ENCODE results near the gene OR5H2. TPM values are rescaled to one million over a fixed set of nuclear protein-coding genes. Genes with fewer than 3 reads are reported as not detected.

OR5H2 gene
- total and polyA plus RNA-seq, 5 donors from 2014 or later: not detected

- Histone ChIP-seq H3K4me1 (ENCODE audit: control insufficient read depth, insufficient read depth, low read length, poor library complexity, severe bottlenecking) (no peaks in the 10 kb centered on the region), H3K9me3 (ENCODE audit: control insufficient read depth in 2 of 2, low read length in 2 of 2) (no peaks in the 10 kb centered on the region), H3K4me3 (ENCODE audit: low read depth, low read length) (no peak overlapping the region), H3K27me3 (ENCODE audit: control insufficient read depth, insufficient read depth, low read length) (no peaks in the 10 kb centered on the region), H3K27ac (ENCODE audit: insufficient read depth, low read length, poor library complexity, severe bottlenecking) (no peak overlapping the region), H3K36me3 (ENCODE audit: control insufficient read depth, insufficient read depth, low read length) (no peaks in the 10 kb centered on the region)
- ATAC-seq (ENCODE audit: low read depth in 2 of 2): no peak
- Mint-ChIP-seq H3K4me1 (no peaks in the 10 kb centered on the region), H3K36me3 (no peaks in the 10 kb centered on the region), H3K27ac (no peak overlapping the region), H3K4me3 (no peak overlapping the region), H3K27me3 (peaks cover 15% of the 10 kb centered on the region), H3K9me3 (peaks cover 0 to 5% (median 0%) of the 10 kb centered on the region in 7 donors)
- no peak for DNase-seq
These were observed 20.3 kb upstream of the OR5H2 start for GRCh38 chr3:98262046-98262445.

- H3K27ac Mint-ChIP-seq: no peak within 1 kb of the TSS
- no peak within 1 kb of the TSS for H3K27ac ChIP-seq (ENCODE audit: insufficient read depth, low read length, poor library complexity, severe bottlenecking)
- DNase-seq (no peak), ATAC-seq (ENCODE audit: low read depth in 2 of 2) (no peak)
- H3K4me1 ChIP-seq (ENCODE audit: control insufficient read depth, insufficient read depth, low read length, poor library complexity, severe bottlenecking): no peaks in the 10 kb centered on the region
- H3K4me1 Mint-ChIP-seq: no peaks in the 10 kb centered on the region
- peaks cover 0 to 8% (median 1%) of the 10 kb centered on the region in 7 donors for H3K9me3 Mint-ChIP-seq
- no peaks in the 10 kb centered on the region for H3K9me3 ChIP-seq (ENCODE audit: control insufficient read depth in 2 of 2, low read length in 2 of 2)
- H3K36me3 Mint-ChIP-seq: no peaks in the 10 kb centered on the region
- peaks cover 11% of the 10 kb centered on the region for H3K27me3 Mint-ChIP-seq
- H3K4me3 ChIP-seq (ENCODE audit: low read depth, low read length): no peak within 1 kb of the TSS
- H3K4me3 Mint-ChIP-seq: no peak within 1 kb of the TSS
- no peaks in the 10 kb centered on the region for H3K27me3 ChIP-seq (ENCODE audit: control insufficient read depth, insufficient read depth, low read length)
- H3K36me3 ChIP-seq (ENCODE audit: control insufficient read depth, insufficient read depth, low read length): no peaks in the 10 kb centered on the region
These were observed 18.4 kb upstream of the OR5H2 start, which contains the start of gene OR5H6 for GRCh38 chr3:98263944-98264343. TSS of gene OR5H6 (plus strand) at chr3:98264244. CDS start at chr3:98264333, 89 bp downstream.

- Mint-ChIP-seq H3K36me3 (peaks cover 6% of the 10 kb centered on the region), H3K9me3 (peaks cover 4 to 25% (median 7%) of the 10 kb centered on the region in 7 donors), H3K4me3 (no peak overlapping the region), H3K27me3 (peaks cover 22% of the 10 kb centered on the region), H3K27ac (no peak overlapping the region), H3K4me1 (no peaks in the 10 kb centered on the region)
- no peaks in the 10 kb centered on the region for H3K4me1 ChIP-seq (ENCODE audit: control insufficient read depth, insufficient read depth, low read length, poor library complexity, severe bottlenecking)
- no peak overlapping the region for H3K27ac ChIP-seq (ENCODE audit: insufficient read depth, low read length, poor library complexity, severe bottlenecking)
- no peak for ATAC-seq (ENCODE audit: low read depth in 2 of 2)
- no peaks in the 10 kb centered on the region for H3K36me3 ChIP-seq (ENCODE audit: control insufficient read depth, insufficient read depth, low read length)
- no peak for DNase-seq
- H3K9me3 ChIP-seq (ENCODE audit: control insufficient read depth in 2 of 2, low read length in 2 of 2): peaks cover 8 to 10% of the 10 kb centered on the region in 2 experiments
- H3K4me3 ChIP-seq (ENCODE audit: low read depth, low read length): no peak overlapping the region
- no peaks in the 10 kb centered on the region for H3K27me3 ChIP-seq (ENCODE audit: control insufficient read depth, insufficient read depth, low read length)
These were observed 12.5 kb upstream of the OR5H2 start for GRCh38 chr3:98269846-98270245.

- Mint-ChIP-seq H3K4me3 (no peak overlapping the region), H3K9me3 (peaks cover 4 to 25% (median 9%) of the 10 kb centered on the region in 7 donors), H3K27me3 (peaks cover 23% of the 10 kb centered on the region), H3K27ac (no peak overlapping the region), H3K36me3 (peaks cover 6% of the 10 kb centered on the region), H3K4me1 (no peaks in the 10 kb centered on the region)
- ATAC-seq (ENCODE audit: low read depth in 2 of 2) (no peak), DNase-seq (no peak)
- Histone ChIP-seq H3K4me1 (ENCODE audit: control insufficient read depth, insufficient read depth, low read length, poor library complexity, severe bottlenecking) (no peaks in the 10 kb centered on the region), H3K9me3 (ENCODE audit: control insufficient read depth in 2 of 2, low read length in 2 of 2) (peaks cover 8 to 10% of the 10 kb centered on the region in 2 experiments), H3K27me3 (ENCODE audit: control insufficient read depth, insufficient read depth, low read length) (no peaks in the 10 kb centered on the region), H3K36me3 (ENCODE audit: control insufficient read depth, insufficient read depth, low read length) (no peaks in the 10 kb centered on the region), H3K4me3 (ENCODE audit: low read depth, low read length) (no peak overlapping the region), H3K27ac (ENCODE audit: insufficient read depth, low read length, poor library complexity, severe bottlenecking) (no peak overlapping the region)
These were observed 10.2 kb upstream of the OR5H2 start for GRCh38 chr3:98272126-98272525.

GRCh38 chr3:98274914-98275313 lies 7.4 kb upstream of the OR5H2 start:
- no peak overlapping the region for H3K4me3 ChIP-seq (ENCODE audit: low read depth, low read length)
- DNase-seq (no peak), ATAC-seq (ENCODE audit: low read depth in 2 of 2) (no peak)
- peaks cover 6% of the 10 kb centered on the region in 2 experiments for H3K9me3 ChIP-seq (ENCODE audit: control insufficient read depth in 2 of 2, low read length in 2 of 2)
- no peak overlapping the region for H3K27ac ChIP-seq (ENCODE audit: insufficient read depth, low read length, poor library complexity, severe bottlenecking)
- peaks cover 29% of the 10 kb centered on the region for H3K27me3 Mint-ChIP-seq
- H3K4me3 Mint-ChIP-seq: no peak overlapping the region
- no peaks in the 10 kb centered on the region for H3K36me3 ChIP-seq (ENCODE audit: control insufficient read depth, insufficient read depth, low read length)
- peaks cover 0 to 10% (median 5%) of the 10 kb centered on the region in 7 donors for H3K9me3 Mint-ChIP-seq
- no peak overlapping the region for H3K27ac Mint-ChIP-seq
- H3K27me3 ChIP-seq (ENCODE audit: control insufficient read depth, insufficient read depth, low read length): no peaks in the 10 kb centered on the region
- H3K36me3 Mint-ChIP-seq: peaks cover 6% of the 10 kb centered on the region
- H3K4me1 Mint-ChIP-seq: peaks cover 0 to 2% (median 1%) of the 10 kb centered on the region in 4 donors
- H3K4me1 ChIP-seq (ENCODE audit: control insufficient read depth, insufficient read depth, low read length, poor library complexity, severe bottlenecking): no peaks in the 10 kb centered on the region

- Mint-ChIP-seq H3K27me3 (peaks cover 14% of the 10 kb centered on the region), H3K36me3 (no peaks in the 10 kb centered on the region), H3K27ac (no peak overlapping the region), H3K4me1 (no peaks in the 10 kb centered on the region), H3K4me3 (no peak overlapping the region), H3K9me3 (peaks cover 0 to 5% (median 2%) of the 10 kb centered on the region in 7 donors)
- no peak for DNase-seq
- Histone ChIP-seq H3K27ac (ENCODE audit: insufficient read depth, low read length, poor library complexity, severe bottlenecking) (no peak overlapping the region), H3K36me3 (ENCODE audit: control insufficient read depth, insufficient read depth, low read length) (no peaks in the 10 kb centered on the region), H3K4me3 (ENCODE audit: low read depth, low read length) (no peak overlapping the region), H3K9me3 (ENCODE audit: control insufficient read depth in 2 of 2, low read length in 2 of 2) (no peaks in the 10 kb centered on the region), H3K4me1 (ENCODE audit: control insufficient read depth, insufficient read depth, low read length, poor library complexity, severe bottlenecking) (no peaks in the 10 kb centered on the region), H3K27me3 (ENCODE audit: control insufficient read depth, insufficient read depth, low read length) (peaks cover 2% of the 10 kb centered on the region)
- no peak for ATAC-seq (ENCODE audit: low read depth in 2 of 2)
These were observed 8.6 kb downstream of the OR5H2 start for GRCh38 chr3:98290916-98291315.

GRCh38 chr3:98291332-98291957 lies 9.1 kb downstream of the OR5H2 start:
- peaks cover 14% of the 10 kb centered on the region for H3K27me3 Mint-ChIP-seq
- no peak overlapping the region for H3K27ac ChIP-seq (ENCODE audit: insufficient read depth, low read length, poor library complexity, severe bottlenecking)
- H3K4me1 ChIP-seq (ENCODE audit: control insufficient read depth, insufficient read depth, low read length, poor library complexity, severe bottlenecking): no peaks in the 10 kb centered on the region
- peaks cover 0 to 5% (median 2%) of the 10 kb centered on the region in 7 donors for H3K9me3 Mint-ChIP-seq
- H3K4me3 ChIP-seq (ENCODE audit: low read depth, low read length): no peak overlapping the region
- H3K4me1 Mint-ChIP-seq: no peaks in the 10 kb centered on the region
- no peaks in the 10 kb centered on the region for H3K36me3 Mint-ChIP-seq
- H3K4me3 Mint-ChIP-seq: no peak overlapping the region
- ATAC-seq (ENCODE audit: low read depth in 2 of 2) (no peak), DNase-seq (no peak)
- peaks cover 2% of the 10 kb centered on the region for H3K27me3 ChIP-seq (ENCODE audit: control insufficient read depth, insufficient read depth, low read length)
- H3K9me3 ChIP-seq (ENCODE audit: control insufficient read depth in 2 of 2, low read length in 2 of 2): no peaks in the 10 kb centered on the region
- no peak overlapping the region for H3K27ac Mint-ChIP-seq
- no peaks in the 10 kb centered on the region for H3K36me3 ChIP-seq (ENCODE audit: control insufficient read depth, insufficient read depth, low read length)

GRCh38 chr3:98322101-98322500 lies 39.8 kb downstream of the OR5H2 start:
- ATAC-seq (ENCODE audit: low read depth in 2 of 2) (no peak), DNase-seq (no peak)
- no peaks in the 10 kb centered on the region for H3K27me3 ChIP-seq (ENCODE audit: control insufficient read depth, insufficient read depth, low read length)
- no peak overlapping the region for H3K4me3 Mint-ChIP-seq
- H3K9me3 Mint-ChIP-seq: no peaks in the 10 kb centered on the region
- H3K27ac ChIP-seq (ENCODE audit: insufficient read depth, low read length, poor library complexity, severe bottlenecking): no peak overlapping the region
- no peaks in the 10 kb centered on the region for H3K4me1 ChIP-seq (ENCODE audit: control insufficient read depth, insufficient read depth, low read length, poor library complexity, severe bottlenecking)
- no peak overlapping the region for H3K27ac Mint-ChIP-seq
- H3K4me3 ChIP-seq (ENCODE audit: low read depth, low read length): no peak overlapping the region
- H3K27me3 Mint-ChIP-seq: peaks cover 22% of the 10 kb centered on the region
- H3K9me3 ChIP-seq (ENCODE audit: control insufficient read depth in 2 of 2, low read length in 2 of 2): no peaks in the 10 kb centered on the region
- no peaks in the 10 kb centered on the region for H3K36me3 ChIP-seq (ENCODE audit: control insufficient read depth, insufficient read depth, low read length)
- H3K4me1 Mint-ChIP-seq: peaks cover 0 to 2% (median 0%) of the 10 kb centered on the region in 4 donors
- no peaks in the 10 kb centered on the region for H3K36me3 Mint-ChIP-seq

Data from CD4-positive, CD25-positive, alpha-beta regulatory T cell (primary cell).